ENCODE data around the gene GRM7.

DNA sequence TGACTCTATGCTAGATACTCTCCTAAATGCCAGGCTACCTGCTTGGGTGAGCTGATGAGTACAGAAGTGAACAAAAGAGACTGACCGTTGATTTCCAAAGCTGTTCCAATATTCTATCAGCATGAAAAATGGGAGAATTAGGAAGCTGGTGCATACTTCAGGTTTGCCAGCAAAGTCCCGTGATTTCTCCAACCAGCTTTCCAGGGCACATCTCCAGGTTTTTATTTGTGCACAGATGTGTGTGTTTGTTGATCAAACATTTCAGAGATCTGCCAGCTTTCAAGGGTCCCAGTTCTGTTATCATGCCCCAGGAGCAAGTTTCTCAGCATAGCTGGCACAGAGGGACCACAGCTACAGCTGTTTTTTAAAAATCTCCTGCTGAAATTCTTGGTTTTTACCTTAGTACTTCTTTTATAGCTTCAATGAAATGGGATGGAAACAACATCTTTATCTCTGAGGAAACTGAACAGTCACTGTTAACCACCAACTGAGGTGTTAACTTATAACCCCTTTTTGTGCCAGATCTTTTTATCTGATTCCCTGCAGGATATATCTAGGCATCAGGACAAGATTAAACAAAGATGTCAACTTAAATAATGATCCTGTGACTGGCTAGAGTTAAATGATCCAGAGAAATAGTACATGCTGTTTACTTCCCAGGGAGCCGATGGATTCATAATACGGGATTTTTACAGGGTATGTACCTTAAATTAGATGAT, 380.8 kb downstream of the GRM7 start:
- TF ChIP-seq, protein P1, sequence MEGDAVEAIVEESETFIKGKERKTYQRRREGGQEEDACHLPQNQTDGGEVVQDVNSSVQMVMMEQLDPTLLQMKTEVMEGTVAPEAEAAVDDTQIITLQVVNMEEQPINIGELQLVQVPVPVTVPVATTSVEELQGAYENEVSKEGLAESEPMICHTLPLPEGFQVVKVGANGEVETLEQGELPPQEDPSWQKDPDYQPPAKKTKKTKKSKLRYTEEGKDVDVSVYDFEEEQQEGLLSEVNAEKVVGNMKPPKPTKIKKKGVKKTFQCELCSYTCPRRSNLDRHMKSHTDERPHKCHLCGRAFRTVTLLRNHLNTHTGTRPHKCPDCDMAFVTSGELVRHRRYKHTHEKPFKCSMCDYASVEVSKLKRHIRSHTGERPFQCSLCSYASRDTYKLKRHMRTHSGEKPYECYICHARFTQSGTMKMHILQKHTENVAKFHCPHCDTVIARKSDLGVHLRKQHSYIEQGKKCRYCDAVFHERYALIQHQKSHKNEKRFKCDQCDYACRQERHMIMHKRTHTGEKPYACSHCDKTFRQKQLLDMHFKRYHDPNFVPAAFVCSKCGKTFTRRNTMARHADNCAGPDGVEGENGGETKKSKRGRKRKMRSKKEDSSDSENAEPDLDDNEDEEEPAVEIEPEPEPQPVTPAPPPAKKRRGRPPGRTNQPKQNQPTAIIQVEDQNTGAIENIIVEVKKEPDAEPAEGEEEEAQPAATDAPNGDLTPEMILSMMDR (conservative IDR thresholded peaks at IDR 0.05; ENCODE audit: low read depth, low read length) = no peak
- TF ChIP-seq EZH2 (IDR thresholded peaks at IDR 0.05; ENCODE audit: borderline replicate concordance, low read depth, low read length, poor library complexity, severe bottlenecking) = no peak

All from A673 (cell line).